ENCODE results near the gene ZNF396.

ZNF396 gene

DNA sequence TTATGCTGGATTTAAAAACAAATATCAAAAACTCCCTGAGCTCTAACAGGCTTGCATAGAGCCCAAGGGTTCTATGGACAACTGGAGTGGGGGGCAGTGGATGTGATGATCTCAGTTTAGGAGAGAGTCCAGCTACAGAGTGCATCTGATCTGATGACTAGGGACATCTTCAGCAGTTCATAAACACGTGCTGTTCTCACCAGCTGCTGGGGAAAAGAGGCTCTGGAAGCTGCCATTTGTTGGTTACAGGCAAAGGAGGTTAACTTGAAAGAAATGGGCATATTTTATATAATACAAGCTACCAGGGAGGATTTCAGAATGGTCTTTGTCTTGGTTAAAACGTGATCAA lies 36.0 kb upstream of the ZNF396 start:
- H3K27ac ChIP-seq, result no peak overlapping the region
- TF ChIP-seq, protein P1, sequence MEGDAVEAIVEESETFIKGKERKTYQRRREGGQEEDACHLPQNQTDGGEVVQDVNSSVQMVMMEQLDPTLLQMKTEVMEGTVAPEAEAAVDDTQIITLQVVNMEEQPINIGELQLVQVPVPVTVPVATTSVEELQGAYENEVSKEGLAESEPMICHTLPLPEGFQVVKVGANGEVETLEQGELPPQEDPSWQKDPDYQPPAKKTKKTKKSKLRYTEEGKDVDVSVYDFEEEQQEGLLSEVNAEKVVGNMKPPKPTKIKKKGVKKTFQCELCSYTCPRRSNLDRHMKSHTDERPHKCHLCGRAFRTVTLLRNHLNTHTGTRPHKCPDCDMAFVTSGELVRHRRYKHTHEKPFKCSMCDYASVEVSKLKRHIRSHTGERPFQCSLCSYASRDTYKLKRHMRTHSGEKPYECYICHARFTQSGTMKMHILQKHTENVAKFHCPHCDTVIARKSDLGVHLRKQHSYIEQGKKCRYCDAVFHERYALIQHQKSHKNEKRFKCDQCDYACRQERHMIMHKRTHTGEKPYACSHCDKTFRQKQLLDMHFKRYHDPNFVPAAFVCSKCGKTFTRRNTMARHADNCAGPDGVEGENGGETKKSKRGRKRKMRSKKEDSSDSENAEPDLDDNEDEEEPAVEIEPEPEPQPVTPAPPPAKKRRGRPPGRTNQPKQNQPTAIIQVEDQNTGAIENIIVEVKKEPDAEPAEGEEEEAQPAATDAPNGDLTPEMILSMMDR (conservative IDR thresholded peaks at IDR 0.05), result no peak
- no peak for TF ChIP-seq ZFX (IDR thresholded peaks at IDR 0.05)

GRCh38 chr18:35411625-35412351 lies 34.7 kb upstream of the ZNF396 start:
- TF ChIP-seq, protein P1 (conservative IDR thresholded peaks at IDR 0.05), result no peak
- TF ChIP-seq ZFX (IDR thresholded peaks at IDR 0.05), result no peak
- no peak overlapping the region for H3K27ac ChIP-seq

- TF ChIP-seq, protein P1 (conservative IDR thresholded peaks at IDR 0.05), result no peak
- TF ChIP-seq ZFX (IDR thresholded peaks at IDR 0.05), result no peak
- H3K27ac ChIP-seq, result no peak overlapping the region
Observed at GRCh38 chr18:35410561-35410960, 33.4 kb upstream of the ZNF396 start.

GRCh38 chr18:35409911-35410310 lies 32.8 kb upstream of the ZNF396 start:
- TF ChIP-seq, protein P1 (conservative IDR thresholded peaks at IDR 0.05), result no peak
- TF ChIP-seq ZFX (IDR thresholded peaks at IDR 0.05), result no peak
- no peak overlapping the region for H3K27ac ChIP-seq

- H3K27ac ChIP-seq, result no peak overlapping the region
- TF ChIP-seq, protein P1 (conservative IDR thresholded peaks at IDR 0.05), result no peak
- no peak for TF ChIP-seq ZFX (IDR thresholded peaks at IDR 0.05)
Observed at GRCh38 chr18:35408843-35409261, 31.7 kb upstream of the ZNF396 start.

DNA sequence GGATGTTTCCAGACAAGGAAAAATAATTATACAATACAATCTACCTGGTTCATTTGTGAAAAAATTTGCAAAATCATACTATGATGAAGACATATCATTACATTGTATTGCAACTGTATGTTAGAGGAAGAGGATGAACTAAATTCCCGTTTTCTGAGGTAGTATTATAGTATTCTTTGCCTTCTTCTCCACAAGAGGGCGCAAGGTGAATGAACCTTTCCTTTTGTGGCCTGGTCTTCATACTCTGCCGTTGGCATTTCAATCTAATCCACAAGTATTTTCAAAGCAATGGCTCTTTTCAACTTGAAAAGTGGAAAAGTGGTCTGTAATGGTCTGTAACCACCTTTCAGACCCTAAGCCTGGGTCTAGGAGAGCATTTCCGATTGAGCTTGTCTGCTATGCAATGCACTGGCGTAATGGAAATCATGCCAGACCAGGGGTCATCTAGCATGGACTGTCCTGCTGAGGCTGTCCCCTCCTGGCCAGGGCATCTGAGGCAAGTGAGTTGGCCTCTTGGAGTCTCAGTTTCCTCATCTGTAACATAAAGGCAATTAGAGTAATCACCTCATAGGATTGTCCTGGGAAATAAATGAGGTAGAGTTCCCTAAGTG lies 30.8 kb upstream of the ZNF396 start:
- no peak overlapping the region for H3K27ac ChIP-seq
- TF ChIP-seq ZFX (IDR thresholded peaks at IDR 0.05), result no peak
- TF ChIP-seq, protein P1 (conservative IDR thresholded peaks at IDR 0.05), result peak; percentile 80

GRCh38 chr18:35406666-35407065 lies 29.5 kb upstream of the ZNF396 start:
- no peak for TF ChIP-seq ZFX (IDR thresholded peaks at IDR 0.05)
- TF ChIP-seq, protein P1 (conservative IDR thresholded peaks at IDR 0.05), result no peak
- no peak overlapping the region for H3K27ac ChIP-seq
